Peyer's patch (tissue), 4 donors: ENCODE results near the gene CMTM8.

Experiments
- CTCF ChIP-seq, 6 experiments: fragments of 450-650 bp in 4 of 6; fragments of 200-600 bp in 2 of 6; sonication (generic) in 1 of 6; IDR thresholded peaks; one replicate each; pipeline ENCODE4 v1.5.1; 2017 to 2019; ENCODE audit warnings: antibody characterized with exemption in 6 of 6, mild to moderate bottlenecking in 3 of 6, moderate library complexity in 1 of 6
- POLR2A ChIP-seq, 2 donors: fragments of 450-650 bp; IDR thresholded peaks; one replicate each; pipeline ENCODE4 v1.5.1; 2017; ENCODE audit warnings: antibody characterized with exemption in 2 of 2, mild to moderate bottlenecking in 2 of 2, moderate library complexity in 2 of 2

- TF ChIP-seq CTCF (IDR thresholded peaks at IDR 0.05), result no peak
- TF ChIP-seq POLR2A (IDR thresholded peaks at IDR 0.05), result no peak
These were observed 53.8 kb downstream of the CMTM8 start for GRCh38 chr3:32292085-32292796.
